HCT116 (cell line): ENCODE results near the gene RMDN2. TPM values are rescaled to one million over a fixed set of nuclear protein-coding genes. Genes with fewer than 3 reads are reported as not detected.

ENCODE experiments used
- ATAC-seq: fragments of 200-7000 bp; cut with Tn5 transposase; 2 replicates; pipeline ENCODE4 v1.9.1; 2020; ENCODE audit warnings: mild to moderate bottlenecking, moderate library complexity
- BruUV-seq: library from RNA; stranded (reverse); fragments of 400-500 nt; replicated peaks from 2 replicates; lab custom pipeline; 2021; lab: Mats Ljungman, UMichigan
- CTCF ChIA-PET: fragments of 300-600 bp; sonication (Branson Sonifier 250); formaldehyde crosslinking; loops from one replicate; lab custom pipeline; 2021; ENCODE audit warnings: antibody characterized with exemption; lab: Charles Lee
- POLR2A ChIA-PET: fragments of 300-600, 350-600 bp; sonication (Branson Sonifier 250); formaldehyde crosslinking; loops from one replicate; lab custom pipeline; 2021; ENCODE audit warnings: antibody characterized with exemption; lab: Charles Lee
- RAD21 ChIA-PET, 2 experiments: fragments of 300-600 bp; sonication (Branson Sonifier 250); formaldehyde crosslinking; loops; one replicate each; lab custom pipeline; 2023; ENCODE audit warnings: low total read pairs in 2 of 2; ENCODE audit not compliant: uncharacterized antibody in 2 of 2, unreplicated experiment in 2 of 2, low non-redundant PET in 1 of 2; lab: Charles Lee
- DNase-seq: peaks from one replicate; pipeline ENCODE4 v3.0.0-alpha.2; 2010; ENCODE audit warnings: low read depth, low spot score
- H2AFZ ChIP-seq: fragments of 200-600 bp; shearing (Covaris generic), sonication (generic); 2 replicates; pipeline ENCODE4 v1.6.1; 2017; ENCODE audit warnings: low read depth, mixed run types, mixed read lengths, antibody characterized with exemption, low read length; ENCODE audit not compliant: poor library complexity, severe bottlenecking
- H3K27ac ChIP-seq: 2 replicates; pipeline ENCODE4 v1.5.1; 2012; ENCODE audit warnings: low read depth, low read length
- H3K27me3 ChIP-seq: fragments of 200-600 bp; sonication (generic); 2 replicates; pipeline ENCODE4 v1.6.1; 2016; ENCODE audit warnings: mixed run types, low read length, mixed read lengths; ENCODE audit not compliant: insufficient read depth
- H3K36me3 ChIP-seq, 2 experiments: fragments of 200-500 bp in 1 of 2; fragments of 200-600 bp in 1 of 2; sonication (Bioruptor generic) in 1 of 2; sonication (generic) in 1 of 2; 2 replicates each; pipeline versions ENCODE4 v1.5.1 to v1.6.1; 2014 to 2016; ENCODE audit warnings: low read length in 2 of 2, inconsistent platforms in 1 of 2, mixed read lengths in 1 of 2, mixed run types in 1 of 2; ENCODE audit not compliant: insufficient read depth in 2 of 2, control insufficient read depth in 1 of 2
- H3K4me1 ChIP-seq, 2 experiments: fragments of 200-600 bp in 1 of 2; sonication (generic) in 1 of 2; 2 replicates each; pipeline versions ENCODE4 v1.5.1 to v1.6.1; 2012 to 2017; ENCODE audit warnings: low read length in 2 of 2, inconsistent platforms in 1 of 2, mild to moderate bottlenecking in 1 of 2, mixed read lengths in 1 of 2, mixed run types in 1 of 2, moderate library complexity in 1 of 2; ENCODE audit not compliant: insufficient read depth in 2 of 2, control insufficient read depth in 1 of 2
- H3K4me2 ChIP-seq: fragments of 200-600 bp; sonication (generic); 2 replicates; pipeline ENCODE4 v1.6.1; 2017; ENCODE audit warnings: mixed run types, low read length, mixed read lengths
- H3K4me3 ChIP-seq, 2 experiments: fragments of 200-600 bp in 1 of 2; sonication (generic) in 1 of 2; replicated peaks in 1 of 2; 2 replicates each; pipeline ENCODE4 v1.5.1; 2011 to 2016; ENCODE audit warnings: low read length in 2 of 2, control low read depth in 1 of 2, low read depth in 1 of 2, mild to moderate bottlenecking in 1 of 2, mixed read lengths in 1 of 2, mixed run types in 1 of 2
- H3K79me2 ChIP-seq: fragments of 200-600 bp; sonication (generic); 2 replicates; pipeline ENCODE4 v1.6.1; 2017; ENCODE audit warnings: mild to moderate bottlenecking, mixed run types, low read length, moderate library complexity, mixed read lengths; ENCODE audit not compliant: insufficient read depth
- H3K9ac ChIP-seq: fragments of 200-600 bp; sonication (generic); 2 replicates; pipeline ENCODE4 v1.6.1; 2016; ENCODE audit warnings: low read length, mixed read lengths
- H3K9me2 ChIP-seq: fragments of 200-600 bp; sonication (generic), shearing (Covaris generic); 2 replicates; pipeline ENCODE4 v1.6.1; 2017; ENCODE audit warnings: mixed run types, mild to moderate bottlenecking, moderate library complexity; ENCODE audit not compliant: insufficient read depth
- H3K9me3 ChIP-seq, 2 experiments: fragments of 200-500 bp in 1 of 2; fragments of 200-600 bp in 1 of 2; sonication (Bioruptor generic) in 1 of 2; sonication (generic) in 1 of 2; 2 replicates each; pipeline ENCODE4 v1.6.1; 2014 to 2017; ENCODE audit warnings: low read length in 2 of 2, mixed read lengths in 2 of 2, inconsistent platforms in 1 of 2, low read depth in 1 of 2, mild to moderate bottlenecking in 1 of 2, mixed run types in 1 of 2, moderate library complexity in 1 of 2; ENCODE audit not compliant: control insufficient read depth in 1 of 2, insufficient read depth in 1 of 2
- H4K20me1 ChIP-seq: fragments of 200-600 bp; sonication (generic), shearing (Covaris generic); 2 replicates; pipeline ENCODE4 v1.6.1; 2017; ENCODE audit warnings: mixed run types, mild to moderate bottlenecking, moderate library complexity; ENCODE audit not compliant: insufficient read depth
- EGR1 ChIP-seq: IDR thresholded peaks from 2 replicates; pipeline ENCODE4 v1.6.1; 2012; ENCODE audit warnings: low read depth
- ELF1 ChIP-seq: IDR thresholded peaks from 2 replicates; pipeline ENCODE4 v1.6.1; 2012; ENCODE audit warnings: low read depth, borderline replicate concordance
- POLR2A ChIP-seq: IDR thresholded peaks from 2 replicates; pipeline ENCODE4 v1.7.0; 2011; ENCODE audit warnings: borderline replicate concordance; ENCODE audit not compliant: insufficient read depth, insufficient read length; ENCODE audit errors: extremely low read depth
- POLR2AphosphoS5 ChIP-seq: IDR thresholded peaks from 2 replicates; pipeline ENCODE4 v1.6.1; 2011; ENCODE audit warnings: mild to moderate bottlenecking, low read depth, low read length, moderate library complexity
- RAD21 ChIP-seq: IDR thresholded peaks from 2 replicates; pipeline ENCODE4 v1.6.1; 2012; ENCODE audit warnings: low read depth, mild to moderate bottlenecking
- TCF7L2 ChIP-seq: IDR thresholded peaks from 2 replicates; pipeline ENCODE4 v1.7.0; 2011; ENCODE audit warnings: borderline replicate concordance, inconsistent platforms; ENCODE audit not compliant: insufficient read depth, insufficient read length; ENCODE audit errors: extremely low read depth
- ZNF274 ChIP-seq: fragments of 200-500 bp; sonication (Bioruptor generic); IDR thresholded peaks from 2 replicates; pipeline ENCODE4 v1.6.1; 2014; ENCODE audit warnings: mild to moderate bottlenecking, low read depth, low read length, inconsistent platforms
- intact Hi-C: fragments of 100-400 bp; cut with micrococcal nuclease; formaldehyde crosslinking; loops from 2 replicates; pipeline ENCODE4 v1.10.0; 2022
- total RNA-seq: library from RNA; stranded (reverse); gene quantifications from one replicate; pipeline ENCODE4 v1.2.1, GENCODE V29; 2021; ENCODE audit not compliant: unreplicated experiment
- TF ChIP-seq, protein P1 (sequence below): IDR thresholded peaks from 2 replicates; pipeline ENCODE4 v1.6.1; 2012
- TF ChIP-seq, protein P2 (sequence below): IDR thresholded peaks from 2 replicates; pipeline ENCODE4 v1.6.1; 2012; ENCODE audit warnings: low read depth

RMDN2 gene
- total RNA-seq, 1 experiment from 2014 or later: 4.5 TPM

DNA sequence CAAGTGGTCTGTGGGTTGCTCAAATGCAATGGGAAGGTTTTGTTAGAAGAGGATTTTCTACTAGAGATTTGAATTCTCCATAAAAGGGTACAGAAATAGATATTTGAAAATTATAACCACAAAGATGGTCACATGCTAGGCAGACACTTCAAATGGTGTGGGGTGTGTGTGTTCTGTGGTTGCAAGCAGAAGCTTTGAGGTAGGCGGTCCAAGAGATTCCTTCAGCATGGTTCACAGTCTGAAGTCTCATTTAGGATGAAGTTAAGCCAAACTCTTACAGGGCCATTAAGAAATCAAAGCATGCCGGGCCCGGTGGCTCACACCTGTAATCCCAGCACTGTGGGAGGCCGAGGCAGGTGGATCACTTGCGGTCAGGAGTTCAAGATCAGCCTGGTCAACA, 38.3 kb upstream of the RMDN2 start:
- ATAC-seq: no peak
- CTCF ChIA-PET: interaction anchor here (1.7 kb wide), 1 partner anchor 9 kb away, joined by 6 read pairs; no protein-coding TSS in a partner anchor
- Histone ChIP-seq H3K4me1 (no peaks in the 10 kb centered on the region), H3K27me3 (no peaks in the 10 kb centered on the region), H3K79me2 (no peaks in the 10 kb centered on the region), H3K4me3 (no peak overlapping the region), H4K20me1 (no peaks in the 10 kb centered on the region), H3K9ac (no peak overlapping the region), H3K9me3 (no peaks in the 10 kb centered on the region), H2AFZ (no peak overlapping the region), H3K9me2 (no peaks in the 10 kb centered on the region), H3K36me3 (no peaks in the 10 kb centered on the region), H3K4me2 (no peak overlapping the region)
- no peak for DNase-seq
- no TSS peak for BruUV-seq
- intact Hi-C loops: no loop called here
- RAD21 ChIA-PET: no interaction called here
- no peak for TF ChIP-seq EGR1
- no peak for TF ChIP-seq RAD21
- TF ChIP-seq, protein P1, sequence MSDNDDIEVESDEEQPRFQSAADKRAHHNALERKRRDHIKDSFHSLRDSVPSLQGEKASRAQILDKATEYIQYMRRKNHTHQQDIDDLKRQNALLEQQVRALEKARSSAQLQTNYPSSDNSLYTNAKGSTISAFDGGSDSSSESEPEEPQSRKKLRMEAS: no peak
- no peak for TF ChIP-seq ZNF274
- TF ChIP-seq TCF7L2: no peak
- TF ChIP-seq ELF1: no peak
- TF ChIP-seq POLR2A: no peak
- TF ChIP-seq, protein P2, sequence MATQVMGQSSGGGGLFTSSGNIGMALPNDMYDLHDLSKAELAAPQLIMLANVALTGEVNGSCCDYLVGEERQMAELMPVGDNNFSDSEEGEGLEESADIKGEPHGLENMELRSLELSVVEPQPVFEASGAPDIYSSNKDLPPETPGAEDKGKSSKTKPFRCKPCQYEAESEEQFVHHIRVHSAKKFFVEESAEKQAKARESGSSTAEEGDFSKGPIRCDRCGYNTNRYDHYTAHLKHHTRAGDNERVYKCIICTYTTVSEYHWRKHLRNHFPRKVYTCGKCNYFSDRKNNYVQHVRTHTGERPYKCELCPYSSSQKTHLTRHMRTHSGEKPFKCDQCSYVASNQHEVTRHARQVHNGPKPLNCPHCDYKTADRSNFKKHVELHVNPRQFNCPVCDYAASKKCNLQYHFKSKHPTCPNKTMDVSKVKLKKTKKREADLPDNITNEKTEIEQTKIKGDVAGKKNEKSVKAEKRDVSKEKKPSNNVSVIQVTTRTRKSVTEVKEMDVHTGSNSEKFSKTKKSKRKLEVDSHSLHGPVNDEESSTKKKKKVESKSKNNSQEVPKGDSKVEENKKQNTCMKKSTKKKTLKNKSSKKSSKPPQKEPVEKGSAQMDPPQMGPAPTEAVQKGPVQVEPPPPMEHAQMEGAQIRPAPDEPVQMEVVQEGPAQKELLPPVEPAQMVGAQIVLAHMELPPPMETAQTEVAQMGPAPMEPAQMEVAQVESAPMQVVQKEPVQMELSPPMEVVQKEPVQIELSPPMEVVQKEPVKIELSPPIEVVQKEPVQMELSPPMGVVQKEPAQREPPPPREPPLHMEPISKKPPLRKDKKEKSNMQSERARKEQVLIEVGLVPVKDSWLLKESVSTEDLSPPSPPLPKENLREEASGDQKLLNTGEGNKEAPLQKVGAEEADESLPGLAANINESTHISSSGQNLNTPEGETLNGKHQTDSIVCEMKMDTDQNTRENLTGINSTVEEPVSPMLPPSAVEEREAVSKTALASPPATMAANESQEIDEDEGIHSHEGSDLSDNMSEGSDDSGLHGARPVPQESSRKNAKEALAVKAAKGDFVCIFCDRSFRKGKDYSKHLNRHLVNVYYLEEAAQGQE: no peak
- no peak for TF ChIP-seq POLR2AphosphoS5
- TF ChIP-seq, all 23 proteins: peak for 0
- POLR2A ChIA-PET: no interaction called here
- no peak overlapping the region for H3K27ac ChIP-seq
